Nephron progenitor cell (in vitro differentiated cells): ENCODE measurements around the gene RTL10.

Experiments
- DNase-seq: peaks from one replicate; pipeline ENCODE4 v3.0.0; 2021
- H3K27ac Mint-ChIP-seq: 2 replicates; pipeline ENCODE4 v1.8.0; 2021; ENCODE audit warnings: mild to moderate bottlenecking, moderate library complexity, mixed read lengths
- H3K27me3 Mint-ChIP-seq: 2 replicates; pipeline ENCODE4 v1.8.0; 2021; ENCODE audit warnings: mild to moderate bottlenecking, low read depth, mixed read lengths; ENCODE audit not compliant: poor library complexity
- H3K36me3 Mint-ChIP-seq: 2 replicates; pipeline ENCODE4 v1.8.0; 2021; ENCODE audit warnings: low read depth, mixed read lengths
- H3K4me1 Mint-ChIP-seq: 2 replicates; pipeline ENCODE4 v1.8.0; 2021; ENCODE audit warnings: mixed read lengths
- H3K4me3 Mint-ChIP-seq: 2 replicates; pipeline ENCODE4 v1.8.0; 2021; ENCODE audit warnings: mild to moderate bottlenecking, moderate library complexity, mixed read lengths
- H3K9me3 Mint-ChIP-seq: 2 replicates; pipeline ENCODE4 v1.8.0; 2021; ENCODE audit warnings: mild to moderate bottlenecking, moderate library complexity, mixed read lengths
- CTCF ChIP-seq: fragments of 200-600 bp; sonication (generic); IDR thresholded peaks from 2 replicates; pipeline ENCODE4 v1.5.0; 2021; ENCODE audit warnings: antibody characterized with exemption

RTL10 gene

GRCh38 chr22:19854778-19855503 is at the start of gene RTL10, which contains the start of gene GNB1L:
TSS of gene RTL10 (minus strand) at chr22:19854874. CDS start at chr22:19852261, 2,613 bp downstream.
TSS of gene GNB1L (minus strand) at chr22:19854874. CDS start at chr22:19821355, 33,519 bp downstream.
- peaks cover 6% of the 10 kb centered on the region for H3K9me3 Mint-ChIP-seq
- DNase-seq: peak; percentile 98
- peak within 1 kb of the TSS; percentile 90 for H3K27ac Mint-ChIP-seq
- H3K4me3 Mint-ChIP-seq: peak within 1 kb of the TSS; percentile 91
- peaks cover 15% of the 10 kb centered on the region for H3K36me3 Mint-ChIP-seq
- peaks cover 42% of the 10 kb centered on the region for H3K4me1 Mint-ChIP-seq
- peaks cover 4% of the 10 kb centered on the region for H3K27me3 Mint-ChIP-seq
- no peak for TF ChIP-seq CTCF

- Mint-ChIP-seq H3K4me3 (no peak overlapping the region), H3K36me3 (peaks cover 10% of the 10 kb centered on the region), H3K27me3 (peaks cover 21% of the 10 kb centered on the region), H3K9me3 (no peaks in the 10 kb centered on the region), H3K4me1 (peaks cover 47% of the 10 kb centered on the region), H3K27ac (no peak overlapping the region)
- DNase-seq: no peak
- no peak for TF ChIP-seq CTCF
Observed at GRCh38 chr22:19904174-19904856, 49.6 kb upstream of the RTL10 start.

- Mint-ChIP-seq H3K27ac (no peak overlapping the region), H3K36me3 (peaks cover 10% of the 10 kb centered on the region), H3K9me3 (no peaks in the 10 kb centered on the region), H3K27me3 (peaks cover 19% of the 10 kb centered on the region), H3K4me1 (peaks cover 47% of the 10 kb centered on the region), H3K4me3 (no peak overlapping the region)
- no peak for DNase-seq
- no peak for TF ChIP-seq CTCF
Observed at GRCh38 chr22:19903513-19903912, 48.8 kb upstream of the RTL10 start.

GRCh38 chr22:19903031-19903430 is 48.4 kb upstream of the RTL10 start:
- no peak overlapping the region for H3K27ac Mint-ChIP-seq

GRCh38 chr22:19902245-19902715 is 47.6 kb upstream of the RTL10 start:
- H3K4me1 Mint-ChIP-seq: peaks cover 49% of the 10 kb centered on the region

More at GRCh38 chr22:19903031-19903430, 48.4 kb upstream of the RTL10 start:
- H3K36me3 Mint-ChIP-seq: peaks cover 10% of the 10 kb centered on the region
- H3K4me1 Mint-ChIP-seq: peaks cover 47% of the 10 kb centered on the region
- H3K27me3 Mint-ChIP-seq: peaks cover 19% of the 10 kb centered on the region
- peak; percentile 71 for DNase-seq
- TF ChIP-seq CTCF: no peak
- H3K4me3 Mint-ChIP-seq: peak overlapping the region; percentile 30
- no peaks in the 10 kb centered on the region for H3K9me3 Mint-ChIP-seq

More at GRCh38 chr22:19902245-19902715, 47.6 kb upstream of the RTL10 start:
- peaks cover 19% of the 10 kb centered on the region for H3K27me3 Mint-ChIP-seq
- no peaks in the 10 kb centered on the region for H3K9me3 Mint-ChIP-seq
- no peak for DNase-seq
- TF ChIP-seq CTCF: no peak
- no peak overlapping the region for H3K27ac Mint-ChIP-seq
- H3K4me3 Mint-ChIP-seq: no peak overlapping the region
- peaks cover 10% of the 10 kb centered on the region for H3K36me3 Mint-ChIP-seq
